RWPE1 (cell line): ENCODE data around the gene RAP1GAP2.
"Not testable (repeated sequence)": the region's sequence is repeated elsewhere in the genome, so short reads cannot be mapped to it uniquely, and the experiment has no call there.

Experiments used
- CTCF ChIA-PET: fragments of 350-600 bp; sonication (Branson Sonifier 250); formaldehyde crosslinking; extraction: SDS; loops from one replicate; lab custom pipeline; 2021; lab: Yijun Ruan, JAX
- POLR2A ChIA-PET: fragments of 400-600 bp; formaldehyde crosslinking; extraction: SDS; loops from one replicate; lab custom pipeline; 2020; ENCODE audit warnings: antibody characterized with exemption; ENCODE audit not compliant: low non-redundant PET; lab: Yijun Ruan, JAX
- DNase-seq: peaks from one replicate; pipeline ENCODE4 v3.0.0; 2012; ENCODE audit warnings: low spot score
- H3K27ac ChIP-seq: fragments of 450-650 bp; 2 replicates; pipeline ENCODE4 v1.5.1; 2017
- TF ChIP-seq, protein P1 (sequence below): fragments of 450-650 bp; conservative IDR thresholded peaks from 2 replicates; pipeline ENCODE4 v1.5.1; 2017; ENCODE audit warnings: low read depth, mild to moderate bottlenecking

RAP1GAP2 gene

DNA sequence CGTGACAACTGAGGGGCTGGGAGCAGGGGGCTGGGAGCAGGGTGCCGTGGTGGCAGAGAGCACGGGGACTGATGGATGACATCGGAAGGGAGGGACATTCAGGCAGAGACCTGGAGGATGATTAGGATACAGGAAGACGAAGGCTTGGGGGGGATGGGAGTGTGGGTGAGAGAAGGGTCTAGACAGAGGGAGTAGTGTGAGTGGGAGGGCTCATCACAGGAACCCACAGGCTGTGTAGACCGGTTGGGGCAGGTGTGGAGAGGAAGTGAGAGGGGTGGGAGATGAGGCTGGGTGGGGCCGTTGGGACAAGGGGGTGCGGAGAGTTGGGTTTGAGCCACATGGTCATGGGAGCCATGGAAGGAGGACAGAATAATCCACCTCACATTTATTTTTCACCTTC lies 83.8 kb downstream of the RAP1GAP2 start:
- DNase-seq: no peak
- ChIA-PET CTCF (no interaction called here), POLR2A (no interaction called here)

DNA sequence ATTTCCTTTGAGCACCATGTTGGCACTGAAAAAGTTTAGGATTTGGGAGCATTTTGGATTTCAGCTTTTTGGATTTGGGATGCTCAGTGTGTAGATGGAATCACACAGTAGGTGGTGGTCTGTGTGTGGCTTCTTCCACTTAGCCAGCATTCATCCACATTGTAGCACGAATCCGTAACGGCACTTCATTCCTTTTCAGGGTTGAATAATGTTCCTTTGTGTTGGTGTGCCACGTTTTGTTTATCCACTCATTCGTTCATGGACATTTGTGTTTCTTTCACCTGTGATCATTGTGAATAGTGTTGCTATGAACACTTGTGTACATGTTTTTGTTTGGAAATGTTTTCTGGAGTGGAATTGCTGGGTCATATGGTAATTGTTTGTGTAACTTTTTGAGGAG lies 85.1 kb downstream of the RAP1GAP2 start:
- TF ChIP-seq, protein P1, sequence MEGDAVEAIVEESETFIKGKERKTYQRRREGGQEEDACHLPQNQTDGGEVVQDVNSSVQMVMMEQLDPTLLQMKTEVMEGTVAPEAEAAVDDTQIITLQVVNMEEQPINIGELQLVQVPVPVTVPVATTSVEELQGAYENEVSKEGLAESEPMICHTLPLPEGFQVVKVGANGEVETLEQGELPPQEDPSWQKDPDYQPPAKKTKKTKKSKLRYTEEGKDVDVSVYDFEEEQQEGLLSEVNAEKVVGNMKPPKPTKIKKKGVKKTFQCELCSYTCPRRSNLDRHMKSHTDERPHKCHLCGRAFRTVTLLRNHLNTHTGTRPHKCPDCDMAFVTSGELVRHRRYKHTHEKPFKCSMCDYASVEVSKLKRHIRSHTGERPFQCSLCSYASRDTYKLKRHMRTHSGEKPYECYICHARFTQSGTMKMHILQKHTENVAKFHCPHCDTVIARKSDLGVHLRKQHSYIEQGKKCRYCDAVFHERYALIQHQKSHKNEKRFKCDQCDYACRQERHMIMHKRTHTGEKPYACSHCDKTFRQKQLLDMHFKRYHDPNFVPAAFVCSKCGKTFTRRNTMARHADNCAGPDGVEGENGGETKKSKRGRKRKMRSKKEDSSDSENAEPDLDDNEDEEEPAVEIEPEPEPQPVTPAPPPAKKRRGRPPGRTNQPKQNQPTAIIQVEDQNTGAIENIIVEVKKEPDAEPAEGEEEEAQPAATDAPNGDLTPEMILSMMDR: no peak
- H3K27ac ChIP-seq: no peak overlapping the region
- no peak for DNase-seq
- CTCF ChIA-PET: interaction anchor here (0.6 to 1.0 kb wide), 2 partner anchors 15 to 95 kb away, joined by 4 to 5 read pairs; no protein-coding TSS in a partner anchor
- POLR2A ChIA-PET: no interaction called here

More for the DNA sequence above, 83.8 kb downstream of the RAP1GAP2 start:
- H3K27ac ChIP-seq: no peak overlapping the region; the same call in 1 of the 2 replicates
- TF ChIP-seq, protein P1: no peak

DNA sequence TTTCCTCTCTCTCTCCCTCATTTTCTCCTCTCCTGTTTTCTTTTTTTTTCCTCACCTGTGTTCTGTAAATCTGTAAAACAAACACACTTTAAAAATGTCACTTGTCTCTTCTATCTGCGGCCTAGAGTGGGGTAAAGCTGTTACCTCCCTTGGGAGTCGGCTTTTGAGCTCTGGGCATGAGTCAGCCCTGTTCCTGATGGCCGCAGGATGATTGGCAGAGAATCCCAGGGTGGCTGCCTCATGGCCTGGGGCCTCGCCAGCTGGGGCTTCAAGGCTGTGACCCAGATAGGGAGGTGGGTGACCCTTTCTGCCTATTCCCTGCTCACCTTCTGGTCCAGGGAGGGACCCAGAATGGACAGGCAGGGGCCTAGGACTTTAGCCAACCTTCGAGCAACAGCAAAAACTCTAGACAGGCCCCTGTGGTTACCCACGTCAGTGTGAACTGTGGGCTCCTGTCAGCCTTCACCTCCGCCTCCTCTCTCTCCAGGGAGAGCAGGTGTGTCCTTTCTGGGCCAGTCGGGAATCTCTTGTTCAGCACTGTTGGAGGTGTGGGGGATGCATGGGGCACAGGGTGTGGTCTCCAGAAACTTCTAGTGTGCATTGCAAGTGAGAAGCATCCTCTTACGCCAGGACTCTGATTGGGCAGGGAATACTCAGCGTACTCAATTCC lies 87.4 kb downstream of the RAP1GAP2 start:
- peak overlapping the region; percentile 75 for H3K27ac ChIP-seq
- ChIA-PET POLR2A (interaction anchor here (0.6 to 0.9 kb wide), 2 partner anchors 55 to 98 kb away, joined by 3 to 5 read pairs; no protein-coding TSS in a partner anchor), CTCF (interaction anchor here (0.6 kb wide), 1 partner anchor 32 kb away, joined by 3 read pairs; no protein-coding TSS in a partner anchor)
- TF ChIP-seq, protein P1: no peak
- DNase-seq: peak; percentile 77

DNA sequence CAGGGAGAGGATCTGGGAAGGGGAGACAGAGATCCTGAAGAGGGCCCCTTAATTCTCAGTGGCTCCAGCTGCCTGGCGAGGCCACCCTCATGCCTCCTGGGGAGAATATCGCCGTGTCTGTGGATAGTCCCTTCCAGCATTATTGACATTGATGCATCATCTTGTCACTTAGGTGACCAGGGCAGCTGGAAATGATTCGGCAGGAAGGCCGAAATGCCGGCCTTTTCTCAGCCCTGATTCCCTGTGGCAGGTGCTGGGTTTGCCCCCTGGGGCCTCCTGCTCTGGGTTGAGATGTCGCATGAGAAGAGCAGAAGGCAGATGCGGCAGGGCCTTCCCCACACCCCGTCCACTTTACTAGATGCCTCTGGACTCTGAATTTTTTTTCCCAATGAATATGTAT lies 89.5 kb downstream of the RAP1GAP2 start:
- H3K27ac ChIP-seq: peak overlapping the region; percentile 23
- DNase-seq: no peak
- POLR2A ChIA-PET: no interaction called here
- CTCF ChIA-PET: interaction anchor here (0.6 kb wide), 1 partner anchor 35 kb away, joined by 3 read pairs; no protein-coding TSS in a partner anchor
- TF ChIP-seq, protein P1: no peak

DNA sequence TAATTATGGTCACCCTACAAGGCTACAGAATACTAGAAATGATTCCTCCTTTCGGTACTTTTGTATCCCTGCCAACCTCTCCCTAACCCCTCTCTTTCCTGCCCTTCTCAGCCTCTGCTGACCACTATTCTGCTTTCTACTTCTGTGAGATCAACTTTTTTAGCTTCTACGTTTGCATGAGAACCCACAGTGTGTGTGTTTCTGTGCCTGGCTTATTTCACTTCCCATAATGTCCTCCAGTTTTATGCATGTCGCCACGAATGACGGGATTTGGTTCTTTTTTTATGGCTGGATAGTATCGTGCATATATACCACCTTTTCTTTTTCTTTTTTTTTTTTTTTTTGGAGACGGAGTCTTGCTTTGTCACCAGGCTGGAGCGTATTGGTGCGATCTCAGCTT lies 92.1 kb downstream of the RAP1GAP2 start:
- POLR2A ChIA-PET: no interaction called here
- H3K27ac ChIP-seq: no peak overlapping the region
- DNase-seq: no peak
- CTCF ChIA-PET: interaction anchor here (0.5 kb wide), 1 partner anchor 638 kb away, joined by 3 read pairs; no protein-coding TSS in a partner anchor
- TF ChIP-seq, protein P1: no peak

DNA sequence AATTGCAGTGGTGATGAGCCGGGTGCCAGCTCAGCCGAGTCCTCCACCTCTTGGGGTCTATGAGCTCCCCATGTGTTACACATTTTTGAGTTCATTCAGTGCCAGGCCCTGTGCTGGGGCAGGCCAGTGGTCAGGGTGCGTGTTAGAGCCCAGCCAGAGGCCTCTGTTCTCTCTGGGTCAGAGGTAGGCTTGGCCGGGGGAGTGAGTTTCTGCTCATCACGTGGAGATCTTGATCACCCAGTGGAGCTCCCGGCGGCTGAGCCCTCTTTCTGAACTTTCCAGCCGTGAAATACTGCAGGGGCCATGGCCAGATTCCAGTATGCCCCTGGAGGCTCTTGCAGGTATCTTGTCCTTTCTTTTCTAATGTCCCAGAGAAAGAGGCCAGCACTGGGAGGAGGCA lies 93.0 kb downstream of the RAP1GAP2 start:
- no peak for DNase-seq
- 0 out of 2 replicates have a peak overlapping the region, but pooled peaks have one; percentile 2 for H3K27ac ChIP-seq
- TF ChIP-seq, protein P1: no peak
- CTCF ChIA-PET: no interaction called here
- POLR2A ChIA-PET: no interaction called here

DNA sequence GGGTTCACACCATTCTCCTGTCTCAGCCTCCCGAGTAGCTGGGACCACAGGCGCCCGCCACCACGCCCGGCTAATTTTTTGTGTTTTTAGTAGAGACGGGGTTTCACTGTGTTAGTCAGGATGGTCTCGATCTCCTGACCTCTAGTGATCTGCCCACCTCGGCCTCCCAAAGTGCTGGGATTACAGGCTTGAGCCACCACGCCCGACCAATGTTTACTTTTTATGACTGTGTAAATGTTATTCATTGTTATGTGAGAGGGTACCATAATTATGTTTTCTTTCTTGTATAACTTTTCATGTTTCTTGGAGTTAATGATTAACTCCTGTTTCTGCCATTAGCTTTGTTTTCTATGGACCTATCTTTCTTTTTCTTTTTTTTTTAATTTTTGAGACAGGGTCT lies 94.5 kb downstream of the RAP1GAP2 start:
- CTCF ChIA-PET, POLR2A ChIA-PET, DNase-seq: not testable (repeated sequence)
- 0 out of 2 replicates have a peak overlapping the region, but pooled peaks have one; percentile 13 for H3K27ac ChIP-seq
